RCC 7860 (cell line): ENCODE data around the gene UBE2K.
A peak's percentile ranks its signal among the peaks of the same experiment; 100 is the strongest.
"Not testable (repeated sequence)": the region's sequence is repeated elsewhere in the genome, so short reads cannot be mapped to it uniquely, and the experiment has no call there.

Experiments used
- DNase-seq: peaks from one replicate; pipeline ENCODE4 v3.0.0-alpha.2; 2015; ENCODE audit warnings: low spot score
- FAIRE-seq: peaks from 2 replicates; lab custom pipeline; 2012; peaks lifted over from hg19 to GRCh38; lab: Jason Lieb, UNC

The UBE2K gene, protein sequence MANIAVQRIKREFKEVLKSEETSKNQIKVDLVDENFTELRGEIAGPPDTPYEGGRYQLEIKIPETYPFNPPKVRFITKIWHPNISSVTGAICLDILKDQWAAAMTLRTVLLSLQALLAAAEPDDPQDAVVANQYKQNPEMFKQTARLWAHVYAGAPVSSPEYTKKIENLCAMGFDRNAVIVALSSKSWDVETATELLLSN

DNA sequence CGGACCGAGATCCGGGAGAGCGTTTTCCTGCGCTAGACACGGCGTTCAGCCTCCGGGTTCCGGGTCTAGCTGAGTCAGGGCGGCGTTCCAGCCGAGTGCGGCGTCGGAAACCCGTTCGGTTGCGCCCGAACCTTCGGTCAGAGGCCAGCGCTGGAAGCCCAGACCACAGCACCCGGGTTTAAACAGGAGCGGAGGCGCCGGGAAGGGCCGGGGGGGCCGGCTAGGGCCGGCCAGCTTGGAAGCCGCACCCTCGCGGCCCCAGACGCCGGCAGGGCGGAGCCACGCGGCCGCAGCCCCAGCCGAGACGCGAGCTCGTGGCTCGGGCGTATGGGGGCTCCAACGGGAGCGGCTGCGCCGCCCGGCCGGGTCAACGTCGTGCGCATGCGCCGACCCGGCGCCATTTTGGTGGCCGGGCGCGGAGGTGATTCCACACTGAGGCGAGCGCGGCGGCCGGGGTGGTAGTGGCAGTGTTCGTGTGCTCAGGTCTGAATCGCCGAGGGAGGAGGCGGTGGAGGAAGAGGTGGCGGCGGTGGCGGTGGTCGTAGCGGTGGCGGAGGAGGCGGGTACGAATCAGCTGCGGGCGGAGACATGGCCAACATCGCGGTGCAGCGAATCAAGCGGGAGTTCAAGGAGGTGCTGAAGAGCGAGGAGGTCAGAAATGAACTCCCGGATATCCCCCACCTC, at the start of gene UBE2K:
UBE2K (plus strand) TSS at position 397 of the 684 bp plus-strand sequence; CDS start at position 589, 192 bp downstream.
- FAIRE-seq (no peak), DNase-seq (peak; percentile 79)

DNA sequence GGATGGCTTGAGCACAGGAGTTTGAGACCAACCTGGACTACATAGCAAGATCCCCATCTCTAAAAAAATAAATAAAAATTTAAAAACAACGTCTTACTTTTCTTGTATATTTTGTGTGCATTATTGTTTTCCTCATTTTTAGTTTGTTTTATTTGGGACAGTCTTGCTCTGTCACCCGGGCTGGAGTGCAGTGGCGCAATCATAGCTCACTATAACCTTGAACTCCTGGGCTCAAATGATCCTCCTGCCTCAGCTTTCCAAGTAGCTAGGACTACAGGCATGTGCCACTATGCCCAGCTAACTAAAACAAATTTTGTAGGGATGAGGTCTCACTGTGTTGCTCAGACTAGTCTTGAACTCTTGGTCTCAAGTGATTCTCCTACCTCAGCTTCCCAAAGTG, 49.7 kb upstream of the UBE2K start:
- no peak for FAIRE-seq
- DNase-seq, result no peak

DNA sequence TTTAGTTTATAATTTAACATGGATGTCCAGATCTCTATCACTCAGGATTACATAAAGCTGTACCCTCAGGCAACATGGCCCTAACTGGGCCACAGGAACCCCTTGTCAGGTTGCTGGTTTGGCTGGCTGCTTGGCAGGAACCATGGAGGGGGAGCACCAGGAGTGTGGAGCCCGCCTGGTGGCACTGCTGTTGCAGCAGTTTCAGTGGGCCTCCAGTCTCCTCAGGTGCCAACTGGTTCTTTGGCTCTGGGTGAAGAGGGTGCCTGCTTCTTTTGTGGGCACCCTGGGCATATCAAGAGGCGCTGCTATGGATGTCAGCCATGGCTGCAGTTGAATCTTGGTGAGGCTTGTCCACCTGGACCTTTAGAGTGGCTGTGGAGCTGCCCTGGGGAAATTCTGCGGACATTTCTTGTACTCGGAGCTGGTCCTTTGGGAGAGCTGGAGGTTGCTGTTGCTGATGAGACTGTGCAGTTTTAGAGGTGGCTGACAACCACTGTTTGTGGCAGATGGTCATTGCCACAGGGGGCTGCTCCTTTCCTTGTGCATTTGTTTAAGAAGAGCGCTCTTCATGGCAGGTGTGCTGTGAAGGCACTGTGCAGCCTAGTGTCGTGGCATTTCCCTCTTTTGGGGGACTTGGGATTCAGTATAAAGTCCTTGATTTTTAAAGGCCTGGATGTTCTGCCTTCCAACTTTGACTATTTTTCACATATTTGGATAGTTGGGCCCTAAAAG, 48.9 kb upstream of the UBE2K start:
- DNase-seq (no peak), FAIRE-seq (no peak)

DNA sequence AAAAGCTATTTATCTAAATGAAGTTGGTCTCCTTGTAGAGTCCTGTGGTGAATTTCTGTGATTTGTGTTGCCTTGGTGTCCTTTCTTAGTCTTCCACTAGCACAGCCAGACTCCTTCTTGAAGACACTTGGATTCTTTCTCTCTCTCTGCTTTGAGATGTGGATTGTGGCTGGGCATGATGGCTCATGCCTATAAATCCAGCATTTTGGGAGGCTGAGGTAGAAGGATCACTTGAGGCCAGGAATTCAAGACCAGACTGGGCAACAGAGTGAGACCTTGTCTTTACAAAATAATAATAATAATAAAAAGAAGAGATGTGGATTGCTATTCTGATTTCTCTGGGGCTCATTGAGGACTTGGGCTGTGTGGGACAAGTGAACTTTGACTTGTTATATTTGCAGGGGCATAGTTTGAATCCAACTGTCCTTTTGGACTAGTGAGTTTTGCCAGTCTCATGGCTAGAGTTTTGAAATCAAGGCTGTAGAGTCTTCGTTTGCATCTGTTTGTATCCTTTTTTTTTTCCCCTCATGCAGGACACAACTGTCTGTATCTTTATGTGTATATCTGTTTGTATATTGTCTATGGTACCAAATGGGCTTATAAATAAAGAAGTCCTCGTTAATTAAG, 48.2 kb upstream of the UBE2K start:
- no peak for DNase-seq
- FAIRE-seq, result no peak

DNA sequence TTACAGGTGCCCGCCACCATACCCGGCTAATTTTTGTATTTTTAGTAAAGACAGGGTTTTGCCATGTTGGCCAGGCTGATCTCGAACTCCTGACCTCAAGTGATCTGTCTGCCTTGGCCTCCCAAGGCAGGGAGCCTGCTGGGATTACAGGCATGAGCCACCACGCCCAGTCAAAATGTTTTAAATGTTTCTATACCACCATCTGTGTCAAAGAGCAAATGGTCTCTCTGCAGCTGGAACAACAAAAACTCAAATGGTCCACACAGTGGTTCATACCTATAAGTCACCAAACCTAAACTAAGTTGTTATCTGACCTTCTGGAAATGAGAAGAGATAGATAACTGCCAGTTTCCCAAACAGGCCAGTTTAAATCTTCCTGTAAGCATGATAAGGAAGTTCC, 46.4 kb upstream of the UBE2K start:
- not testable (repeated sequence) for FAIRE-seq

DNA sequence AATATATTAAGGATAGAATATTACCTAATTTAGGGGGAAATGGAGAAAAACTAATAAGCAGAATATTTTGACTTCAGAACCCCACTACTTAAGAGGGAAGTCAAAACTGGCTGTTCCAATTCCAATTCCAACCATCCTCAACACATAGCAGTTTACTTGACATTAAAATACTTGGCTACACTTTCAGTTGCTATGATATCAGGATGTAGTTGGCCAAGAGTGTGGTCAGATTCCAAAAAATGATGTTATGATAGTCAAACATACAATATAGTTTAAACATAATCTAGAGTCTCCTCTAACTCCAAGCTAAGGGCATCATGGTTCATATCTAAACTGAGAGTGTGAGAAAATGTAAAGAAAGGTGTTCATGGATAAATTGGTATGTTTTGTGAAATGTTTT, 42.7 kb upstream of the UBE2K start:
- DNase-seq, result no peak
- FAIRE-seq, result no peak

More for the DNA sequence above, 46.4 kb upstream of the UBE2K start:
- not testable (repeated sequence) for DNase-seq

DNA sequence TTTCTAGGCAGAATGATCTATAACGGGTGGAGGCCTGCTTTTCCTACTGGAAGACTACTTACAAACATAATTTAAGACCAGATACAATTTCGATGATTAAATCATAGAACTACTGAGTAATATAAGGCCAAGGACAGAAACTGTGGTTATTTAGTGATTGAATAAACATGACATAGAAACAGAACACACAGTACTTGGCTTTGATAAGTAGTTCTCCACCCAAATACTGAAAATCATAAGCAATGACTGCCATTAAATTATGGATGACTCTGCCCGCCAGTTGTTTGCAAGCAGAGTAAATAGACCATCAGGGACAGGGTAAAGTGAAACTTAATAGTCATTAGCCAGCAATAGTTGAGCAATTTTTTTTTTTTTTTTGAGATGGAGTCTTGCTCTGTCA, 42.1 kb upstream of the UBE2K start:
- DNase-seq, result no peak
- no peak for FAIRE-seq

DNA sequence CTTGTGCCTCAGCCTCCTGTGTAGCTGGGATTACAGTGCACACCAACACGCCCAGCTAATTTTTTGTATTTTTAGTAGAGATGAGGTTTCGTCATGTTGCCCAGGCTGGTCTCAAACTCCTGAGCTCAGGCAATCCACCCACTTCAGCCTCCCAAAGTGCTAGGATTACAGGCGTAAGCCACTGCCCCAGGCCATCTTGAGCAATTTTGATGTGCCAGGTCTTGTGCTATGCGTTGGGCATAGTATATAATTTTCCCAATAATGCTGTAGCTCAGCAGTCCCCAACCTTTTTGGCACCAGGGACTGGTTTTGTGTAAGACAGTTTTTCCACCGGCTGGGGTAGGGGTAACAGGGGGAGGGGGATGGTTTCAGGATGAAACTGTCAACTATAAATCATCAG, 41.3 kb upstream of the UBE2K start:
- not testable (repeated sequence) for FAIRE-seq, DNase-seq

DNA sequence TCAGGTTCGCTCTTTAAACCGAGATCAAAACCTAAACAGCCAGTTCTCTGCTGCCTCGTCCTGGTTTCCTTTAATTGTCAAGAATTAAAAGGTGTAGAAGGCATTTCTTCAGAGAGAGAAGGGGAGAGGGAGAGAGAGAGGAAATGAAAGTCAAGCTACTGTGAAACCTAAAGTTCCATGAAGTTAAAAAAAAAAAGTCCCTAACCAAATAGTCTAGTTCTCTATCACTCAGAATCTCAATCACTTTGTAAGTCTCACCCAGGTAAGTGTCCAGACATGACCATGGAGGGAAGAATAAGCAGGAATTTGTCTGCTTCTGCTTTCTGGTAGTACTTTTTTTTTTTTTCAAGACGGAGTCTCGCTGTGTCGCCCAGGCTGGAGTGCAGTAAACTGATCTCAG, 40.5 kb upstream of the UBE2K start:
- DNase-seq (no peak), FAIRE-seq (no peak)

DNA sequence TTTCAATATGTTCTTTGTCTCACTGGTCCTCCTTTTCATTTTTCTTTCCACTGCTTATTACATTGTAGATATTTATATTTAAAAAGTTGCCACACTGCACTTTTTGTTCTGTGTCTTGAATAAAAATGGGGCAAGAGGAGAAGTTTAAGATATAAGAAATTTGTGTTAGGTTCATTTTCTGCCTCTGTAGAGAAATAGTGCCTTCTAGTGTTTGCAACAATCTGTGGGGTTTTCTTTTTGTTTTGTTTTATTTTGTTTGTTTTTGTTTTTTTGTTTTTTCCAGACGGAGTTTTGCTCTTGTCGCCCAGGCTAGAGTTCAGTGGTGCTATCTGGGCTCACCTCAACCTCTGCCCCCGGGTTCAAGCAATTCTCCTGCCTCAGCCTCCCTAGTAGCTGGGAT, 39.2 kb upstream of the UBE2K start:
- no peak for DNase-seq
- FAIRE-seq, result no peak

DNA sequence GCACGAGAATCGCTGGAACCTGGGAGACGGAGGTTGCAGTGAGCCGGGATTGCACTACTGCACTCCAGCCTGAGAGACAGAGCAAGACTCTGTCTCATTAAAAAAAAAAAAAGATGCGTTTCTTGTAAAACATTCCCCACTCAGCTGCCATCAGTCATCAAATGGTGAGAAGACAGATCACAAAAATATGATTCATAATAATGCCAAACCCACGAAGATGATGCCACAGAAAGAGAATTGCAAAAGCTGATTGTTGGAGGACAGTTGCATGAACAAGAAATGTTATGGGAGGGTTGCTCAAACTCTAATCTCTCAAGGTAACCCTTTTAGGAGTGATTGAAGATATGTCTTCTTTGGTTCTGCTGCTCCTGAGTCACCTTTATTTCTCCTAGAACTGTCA, 37.9 kb upstream of the UBE2K start:
- FAIRE-seq (no peak), DNase-seq (no peak)

DNA sequence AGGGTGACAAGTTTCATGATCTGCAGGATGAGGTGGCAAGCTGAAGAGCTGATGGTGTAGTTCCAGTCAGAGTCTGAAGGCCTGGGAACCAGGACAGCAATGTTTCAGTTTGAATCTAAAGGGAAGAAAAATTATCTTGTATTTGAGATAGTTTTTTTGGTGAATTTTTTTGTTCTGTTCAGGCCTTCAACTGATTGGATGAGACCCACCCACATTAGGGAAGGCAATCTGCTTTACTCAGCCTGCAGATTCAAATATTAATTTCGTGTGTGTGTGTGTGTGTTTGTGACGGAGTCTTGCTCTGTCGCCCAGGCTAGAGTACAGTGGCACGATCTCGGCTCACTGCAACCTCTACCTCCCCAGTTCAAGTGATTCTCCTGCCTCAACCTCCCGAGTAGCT, 37.2 kb upstream of the UBE2K start:
- no peak for DNase-seq
- no peak for FAIRE-seq

DNA sequence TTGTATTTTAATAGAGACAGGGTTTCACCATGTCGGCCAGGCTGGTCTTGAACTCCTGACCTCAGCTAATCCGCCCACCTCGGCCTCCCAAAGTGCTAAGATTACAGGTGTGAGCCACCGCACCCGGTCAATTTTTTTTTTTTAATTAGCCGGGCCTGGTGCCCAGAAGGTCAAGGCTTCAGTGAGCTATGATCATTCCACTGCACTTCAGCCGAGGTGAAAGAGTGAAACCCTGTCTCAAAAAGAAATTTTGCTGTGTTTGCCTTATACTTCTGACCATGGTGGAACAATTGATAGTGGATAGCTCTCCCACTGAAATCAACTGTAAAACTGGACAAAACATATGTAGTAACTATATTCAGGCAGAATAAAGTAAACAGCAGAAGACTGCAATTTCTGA, 35.3 kb upstream of the UBE2K start:
- FAIRE-seq (no peak), DNase-seq (no peak)

DNA sequence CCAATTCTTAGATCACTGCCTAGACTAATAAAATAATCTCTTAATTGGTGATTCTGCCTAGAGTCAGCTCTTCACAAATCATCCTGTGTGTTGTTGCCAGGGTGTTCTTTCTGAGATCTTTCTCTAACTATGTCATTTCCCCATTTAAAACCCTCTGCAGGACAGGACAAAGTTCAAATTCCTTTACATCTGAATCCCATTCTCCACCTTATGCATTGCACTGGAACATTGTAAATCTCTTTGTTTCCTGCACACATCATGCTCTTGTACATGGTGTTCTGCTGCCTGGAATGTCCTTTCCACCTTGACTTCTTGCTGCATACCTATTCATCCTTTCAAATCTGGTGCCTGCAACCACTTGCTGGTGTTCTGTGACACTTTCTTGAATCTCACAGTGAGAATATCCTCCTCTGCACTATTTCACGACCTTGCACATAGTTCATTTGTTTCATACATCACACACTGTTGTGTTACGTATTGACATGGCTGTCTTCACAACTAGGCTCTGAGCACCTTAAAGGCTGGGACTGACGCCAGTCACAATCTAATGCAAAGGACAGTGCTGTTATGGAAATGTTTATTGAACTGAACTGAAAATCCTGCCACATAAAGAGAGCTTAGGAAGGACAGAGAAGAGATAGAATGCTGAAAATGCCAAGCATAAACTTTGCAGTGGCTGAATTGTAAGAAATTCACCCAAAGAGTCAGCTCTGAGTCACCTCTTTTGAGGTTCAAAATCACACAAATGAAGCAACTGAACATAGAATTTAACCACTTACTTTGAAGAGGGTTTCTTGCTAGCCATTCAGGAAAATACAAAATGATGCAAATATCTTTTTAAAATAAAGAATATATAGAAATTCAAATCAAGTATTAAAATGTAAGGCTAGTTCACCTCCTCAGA, 32.9 kb upstream of the UBE2K start:
- DNase-seq, result no peak
- no peak for FAIRE-seq

DNA sequence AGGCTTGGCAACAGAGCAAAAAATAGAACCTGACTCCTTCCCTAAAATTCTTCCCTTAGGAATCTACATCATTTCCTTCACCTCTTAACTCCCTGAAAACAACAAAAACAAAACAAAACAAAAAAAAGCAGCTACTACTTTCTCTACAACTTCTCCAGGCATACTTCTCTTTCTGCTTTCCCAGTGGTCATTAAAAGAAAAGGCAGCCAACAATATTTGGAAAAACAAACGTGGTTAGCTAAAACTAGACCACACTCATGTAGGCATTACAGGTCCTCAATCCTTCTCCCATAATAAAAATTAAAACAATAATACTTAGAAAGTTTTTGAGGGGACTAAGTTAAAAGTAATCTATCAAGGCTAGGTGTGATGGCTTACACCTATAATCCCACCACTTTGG, 30.2 kb upstream of the UBE2K start:
- FAIRE-seq, result no peak

DNA sequence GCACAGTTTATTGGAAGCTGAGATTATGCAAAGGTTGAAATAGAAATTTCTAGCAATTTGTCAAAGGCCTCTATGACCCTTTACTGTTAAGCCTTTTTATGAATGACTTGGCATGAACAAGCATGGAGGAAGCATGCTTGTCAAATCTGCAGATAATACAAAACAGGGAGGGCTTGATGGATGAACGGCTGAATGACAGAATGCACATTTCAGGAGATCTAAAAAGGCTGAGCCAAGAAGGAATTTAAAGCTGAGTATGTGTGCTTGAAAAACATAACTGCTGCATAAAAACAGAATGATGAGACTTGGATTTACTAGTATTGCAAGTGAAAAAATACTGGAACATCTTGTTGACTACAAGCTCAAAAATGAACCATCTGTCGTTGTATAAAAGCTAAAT, 29.0 kb upstream of the UBE2K start:
- DNase-seq (no peak), FAIRE-seq (no peak)

More for the DNA sequence above, 30.2 kb upstream of the UBE2K start:
- no peak for DNase-seq

DNA sequence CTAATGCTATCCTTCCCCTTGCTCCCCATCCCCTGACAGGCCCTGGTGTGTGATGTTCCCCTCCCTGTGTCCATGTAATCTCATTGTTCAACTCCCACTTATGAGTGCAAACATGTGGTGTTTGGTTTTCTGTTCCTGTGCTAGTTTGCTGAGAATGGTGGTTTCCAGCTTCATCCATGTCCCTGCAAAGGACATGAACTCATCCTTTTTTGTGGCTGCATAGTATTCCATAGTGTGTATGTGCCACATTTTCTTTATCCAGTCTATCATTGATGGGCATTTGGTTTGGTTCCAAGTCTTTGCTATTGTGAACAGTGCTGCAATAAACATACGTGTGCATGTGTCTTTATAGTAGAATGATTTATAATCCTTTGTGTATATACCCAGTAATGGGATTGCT, 27.6 kb upstream of the UBE2K start:
- not testable (repeated sequence) for FAIRE-seq

DNA sequence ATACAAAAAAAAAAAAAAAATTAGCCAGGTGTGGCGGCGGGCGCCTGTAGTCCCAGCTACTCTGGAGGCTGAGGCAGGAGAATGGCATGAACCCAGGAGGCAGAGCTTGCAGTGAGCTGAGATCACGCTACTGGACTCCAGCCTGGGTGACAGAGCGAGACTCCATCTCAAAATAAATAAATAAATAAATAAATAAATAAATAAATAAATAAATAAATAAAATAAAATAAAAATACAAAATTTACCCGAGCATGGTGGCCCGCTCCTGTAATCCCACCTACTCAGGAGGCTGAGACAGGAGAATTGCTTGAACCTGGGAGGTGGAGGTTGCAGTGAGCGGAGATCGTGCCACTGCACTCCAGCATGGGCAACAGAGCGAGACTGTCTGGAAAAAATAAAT, 22.3 kb upstream of the UBE2K start:
- not testable (repeated sequence) for FAIRE-seq

More for the DNA sequence above, 27.6 kb upstream of the UBE2K start:
- not testable (repeated sequence) for DNase-seq

DNA sequence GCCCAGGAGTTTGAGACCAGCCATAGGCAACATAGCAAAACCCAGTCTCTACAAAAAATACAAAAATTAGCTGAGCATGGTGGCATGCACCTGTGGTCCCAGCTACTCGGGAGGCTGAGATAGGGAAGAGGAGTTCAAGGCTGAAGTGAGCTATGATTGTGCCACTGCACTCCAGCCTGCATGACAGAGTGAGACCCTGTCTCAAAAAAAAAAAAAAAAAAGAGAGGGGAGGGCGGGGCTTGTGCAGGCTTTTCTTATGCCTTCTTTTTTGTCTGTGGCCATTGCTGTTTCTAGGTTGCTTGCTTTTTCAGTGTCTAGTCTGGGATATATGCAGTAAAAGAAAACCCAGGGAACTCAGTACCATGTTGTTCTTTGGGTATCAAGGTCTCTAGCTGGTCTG, 16.9 kb upstream of the UBE2K start:
- not testable (repeated sequence) for FAIRE-seq, DNase-seq

More for the DNA sequence above, 22.3 kb upstream of the UBE2K start:
- DNase-seq, result not testable (repeated sequence)

DNA sequence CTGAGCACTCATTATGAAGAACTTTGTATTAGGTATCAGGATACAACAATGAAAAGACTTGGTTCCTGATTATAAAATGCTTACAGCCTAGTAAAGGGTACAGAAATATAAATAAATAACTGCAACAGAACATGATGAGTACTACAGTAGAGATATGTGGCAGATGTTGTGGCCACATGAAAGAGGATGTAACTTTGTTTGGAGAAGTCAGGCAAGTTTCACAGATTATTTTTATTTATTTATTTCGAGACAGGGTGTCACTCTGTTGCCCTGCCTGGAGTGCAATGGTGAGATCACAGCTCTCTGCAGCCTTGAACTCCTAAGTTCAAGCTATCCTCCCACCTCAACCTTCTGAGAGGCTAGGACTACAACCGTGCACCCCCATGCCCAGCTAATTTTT, 15.8 kb upstream of the UBE2K start:
- FAIRE-seq, result no peak
- DNase-seq, result no peak
